WTC11 (cell line): ENCODE measurements around the gene CFAP206. TPM values are rescaled to one million over a fixed set of nuclear protein-coding genes. Genes with fewer than 3 reads are reported as not detected.

Source experiments
- ATAC-seq: fragments of 200-7000 bp; cut with Tn5 transposase; 2 replicates; pipeline ENCODE4 v1.10.0; 2021; ENCODE audit warnings: mild to moderate bottlenecking, moderate library complexity
- CTCF ChIA-PET: fragments of 300-600 bp; sonication (Branson Sonifier 250); formaldehyde crosslinking; loops from one replicate; lab custom pipeline; 2021; ENCODE audit warnings: antibody characterized with exemption; lab: Charles Lee
- POLR2A ChIA-PET: fragments of 350-600 bp; sonication (Branson Sonifier 250); formaldehyde crosslinking; loops from one replicate; lab custom pipeline; 2021; ENCODE audit warnings: antibody characterized with exemption; lab: Charles Lee
- DNase-seq: peaks from one replicate; pipeline ENCODE4 v3.0.0; 2021; ENCODE audit warnings: low spot score
- H3K27ac Mint-ChIP-seq: 2 replicates; pipeline ENCODE4 v1.8.0; 2021; ENCODE audit warnings: mixed read lengths
- H3K27me3 Mint-ChIP-seq: 2 replicates; pipeline ENCODE4 v1.8.0; 2021; ENCODE audit warnings: low read depth, mild to moderate bottlenecking, moderate library complexity, mixed read lengths
- H3K36me3 Mint-ChIP-seq: 2 replicates; pipeline ENCODE4 v1.8.0; 2021; ENCODE audit warnings: mixed read lengths
- H3K4me1 Mint-ChIP-seq: 2 replicates; pipeline ENCODE4 v1.8.0; 2022; ENCODE audit warnings: mixed read lengths
- H3K4me3 Mint-ChIP-seq: 2 replicates; pipeline ENCODE4 v1.8.0; 2021; ENCODE audit warnings: mild to moderate bottlenecking, moderate library complexity, mixed read lengths
- H3K9me3 Mint-ChIP-seq: 2 replicates; pipeline ENCODE4 v1.8.0; 2021; ENCODE audit warnings: mixed read lengths
- CDX4 ChIP-seq: fragments of 250-450 bp; sonication (Bioruptor Pico); IDR thresholded peaks from 2 replicates; pipeline ENCODE4 v1.9.0; 2021; ENCODE audit warnings: moderate library complexity, mild to moderate bottlenecking, inconsistent platforms, borderline replicate concordance
- CREM ChIP-seq: sonication (generic); formaldehyde crosslinking; IDR thresholded peaks from 2 replicates; pipeline ENCODE4 v1.8.1; 2022; ENCODE audit warnings: mild to moderate bottlenecking, missing genetic modification reagents, moderate library complexity
- E2F5 ChIP-seq: sonication (generic); formaldehyde crosslinking; IDR thresholded peaks from 2 replicates; pipeline ENCODE4 v1.8.1; 2022; ENCODE audit warnings: mild to moderate bottlenecking, moderate library complexity, missing genetic modification reagents
- ELF4 ChIP-seq: sonication (generic); formaldehyde crosslinking; IDR thresholded peaks from 2 replicates; pipeline ENCODE4 v1.8.1; 2022; ENCODE audit warnings: low read depth, mild to moderate bottlenecking, moderate library complexity, missing genetic modification reagents
- FOXK1 ChIP-seq: sonication (generic); formaldehyde crosslinking; IDR thresholded peaks from 2 replicates; pipeline ENCODE4 v1.8.0; 2022; ENCODE audit warnings: mild to moderate bottlenecking, moderate library complexity, missing genetic modification reagents
- GABPB1 ChIP-seq: sonication (generic); formaldehyde crosslinking; IDR thresholded peaks from 2 replicates; pipeline ENCODE4 v1.8.1; 2023; ENCODE audit warnings: mild to moderate bottlenecking, missing genetic modification reagents
- GRHL2 ChIP-seq: fragments of 250-450 bp; sonication (Bioruptor Pico); IDR thresholded peaks from 2 replicates; pipeline ENCODE4 v1.8.0; 2022; ENCODE audit warnings: mild to moderate bottlenecking, moderate library complexity; ENCODE audit not compliant: insufficient replicate concordance, severe bottlenecking
- GTF2I ChIP-seq: fragments of 250-450 bp; sonication (Bioruptor Pico); conservative IDR thresholded peaks from 2 replicates; pipeline ENCODE4 v1.4.0; 2021; ENCODE audit warnings: mild to moderate bottlenecking
- MYBL2 ChIP-seq: sonication (generic); formaldehyde crosslinking; IDR thresholded peaks from 2 replicates; pipeline ENCODE4 v1.8.1; 2023; ENCODE audit warnings: mild to moderate bottlenecking, moderate library complexity, missing genetic modification reagents
- PRRX2 ChIP-seq: fragments of 250-450 bp; sonication (Bioruptor Pico); IDR thresholded peaks from 2 replicates; pipeline ENCODE4 v1.8.0; 2021; ENCODE audit warnings: mild to moderate bottlenecking
- RELA ChIP-seq: sonication (generic); formaldehyde crosslinking; IDR thresholded peaks from 2 replicates; pipeline ENCODE4 v1.8.1; 2022; ENCODE audit warnings: missing genetic modification reagents, mild to moderate bottlenecking, borderline replicate concordance
- SMAD3 ChIP-seq: sonication (generic); formaldehyde crosslinking; IDR thresholded peaks from 2 replicates; pipeline ENCODE4 v1.8.0; 2022; ENCODE audit warnings: missing genetic modification reagents, mild to moderate bottlenecking, borderline replicate concordance
- ZBTB21 ChIP-seq: sonication (generic); formaldehyde crosslinking; IDR thresholded peaks from 2 replicates; pipeline ENCODE4 v1.8.1; 2023; ENCODE audit warnings: mild to moderate bottlenecking, missing genetic modification reagents, borderline replicate concordance
- ZNF219 ChIP-seq: sonication (generic); formaldehyde crosslinking; IDR thresholded peaks from 2 replicates; pipeline ENCODE4 v1.8.0; 2023; ENCODE audit warnings: missing genetic modification reagents, mild to moderate bottlenecking, borderline replicate concordance
- ZNF396 ChIP-seq: fragments of 250-450 bp; sonication (Bioruptor Pico); IDR thresholded peaks from 2 replicates; pipeline ENCODE4 v1.8.0; 2021; ENCODE audit warnings: mild to moderate bottlenecking, moderate library complexity, borderline replicate concordance
- total RNA-seq: library from RNA; stranded (reverse); gene quantifications from 3 replicates; pipeline ENCODE4 v1.2.3, GENCODE V29; 2021
- TF ChIP-seq, protein P1 (sequence below): sonication (generic); formaldehyde crosslinking; IDR thresholded peaks from 2 replicates; pipeline ENCODE4 v1.8.0; 2022; ENCODE audit warnings: mild to moderate bottlenecking, missing genetic modification reagents
- TF ChIP-seq, protein P2 (sequence below): sonication (generic); formaldehyde crosslinking; IDR thresholded peaks from 2 replicates; pipeline ENCODE4 v1.8.1; 2023; ENCODE audit warnings: mild to moderate bottlenecking, missing genetic modification reagents
- TF ChIP-seq, protein P3 (sequence below): sonication (generic); formaldehyde crosslinking; IDR thresholded peaks from 2 replicates; pipeline ENCODE4 v1.8.0; 2022; ENCODE audit warnings: mild to moderate bottlenecking, missing genetic modification reagents

CFAP206 gene
- total RNA-seq, 1 experiment from 2014 or later, result not detected

GRCh38 chr6:87376643-87377042 is 31.1 kb upstream of the CFAP206 start (continued):
- TF ChIP-seq, protein P1, sequence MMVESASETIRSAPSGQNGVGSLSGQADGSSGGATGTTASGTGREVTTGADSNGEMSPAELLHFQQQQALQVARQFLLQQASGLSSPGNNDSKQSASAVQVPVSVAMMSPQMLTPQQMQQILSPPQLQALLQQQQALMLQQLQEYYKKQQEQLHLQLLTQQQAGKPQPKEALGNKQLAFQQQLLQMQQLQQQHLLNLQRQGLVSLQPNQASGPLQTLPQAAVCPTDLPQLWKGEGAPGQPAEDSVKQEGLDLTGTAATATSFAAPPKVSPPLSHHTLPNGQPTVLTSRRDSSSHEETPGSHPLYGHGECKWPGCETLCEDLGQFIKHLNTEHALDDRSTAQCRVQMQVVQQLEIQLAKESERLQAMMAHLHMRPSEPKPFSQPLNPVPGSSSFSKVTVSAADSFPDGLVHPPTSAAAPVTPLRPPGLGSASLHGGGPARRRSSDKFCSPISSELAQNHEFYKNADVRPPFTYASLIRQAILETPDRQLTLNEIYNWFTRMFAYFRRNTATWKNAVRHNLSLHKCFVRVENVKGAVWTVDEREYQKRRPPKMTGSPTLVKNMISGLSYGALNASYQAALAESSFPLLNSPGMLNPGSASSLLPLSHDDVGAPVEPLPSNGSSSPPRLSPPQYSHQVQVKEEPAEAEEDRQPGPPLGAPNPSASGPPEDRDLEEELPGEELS (CRISPR knock-in tag), result no peak
- TF ChIP-seq, all 79 proteins: peak for 0

DNA sequence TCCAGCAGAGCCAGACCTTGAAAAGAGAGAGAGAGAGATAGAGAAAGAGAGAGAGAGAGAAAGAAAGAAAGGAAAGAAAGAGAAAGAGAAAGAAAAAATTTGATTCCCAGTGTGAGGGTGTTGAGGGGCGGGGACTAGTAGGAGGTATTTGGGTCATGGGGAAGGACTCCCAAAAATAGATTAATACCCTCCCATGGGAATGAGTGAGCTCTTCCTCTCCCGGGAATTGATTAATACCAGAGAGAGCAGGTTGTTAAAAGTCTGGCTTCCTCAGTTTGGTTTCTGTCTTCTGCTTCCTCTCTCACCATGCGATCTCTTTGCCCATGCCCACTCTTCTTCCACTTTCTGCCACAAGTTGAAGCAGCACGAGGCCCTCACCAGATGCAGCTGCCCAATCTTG is 28.8 kb upstream of the CFAP206 start:
- ATAC-seq (no peak), DNase-seq (no peak)
- Mint-ChIP-seq H3K27me3 (no peaks in the 10 kb centered on the region), H3K4me3 (no peak overlapping the region), H3K9me3 (peaks cover 1% of the 10 kb centered on the region; the same call in 1 of the 2 replicates), H3K27ac (no peak overlapping the region), H3K4me1 (no peaks in the 10 kb centered on the region), H3K36me3 (no peaks in the 10 kb centered on the region)
- TF ChIP-seq ZBTB21 (CRISPR knock-in tag), result no peak
- TF ChIP-seq ZNF219, result no peak
- CTCF ChIA-PET, result interaction anchor here (0.8 kb wide), 1 partner anchor 14 kb away, joined by 3 read pairs; no protein-coding TSS in a partner anchor
- POLR2A ChIA-PET, result no interaction called here

GRCh38 chr6:87382861-87383260 is 24.9 kb upstream of the CFAP206 start:
- Mint-ChIP-seq H3K27me3 (no peaks in the 10 kb centered on the region), H3K27ac (no peak overlapping the region), H3K9me3 (no peaks in the 10 kb centered on the region), H3K36me3 (no peaks in the 10 kb centered on the region), H3K4me3 (no peak overlapping the region), H3K4me1 (no peaks in the 10 kb centered on the region)
- DNase-seq, result no peak
- CTCF ChIA-PET, result interaction anchor here (1.3 kb wide), 1 partner anchor 10 kb away, joined by 4 read pairs; no protein-coding TSS in a partner anchor
- no peak for ATAC-seq
- TF ChIP-seq RELA (CRISPR knock-in tag) (no peak), ZNF396 (CRISPR knock-in tag) (no peak), GABPB1 (CRISPR knock-in tag) (no peak), CDX4 (CRISPR knock-in tag) (no peak), SMAD3 (CRISPR knock-in tag) (no peak)
- POLR2A ChIA-PET, result no interaction called here

- no peaks in the 10 kb centered on the region for H3K9me3 Mint-ChIP-seq
- ChIA-PET POLR2A (no interaction called here), CTCF (no interaction called here)
Measured at GRCh38 chr6:87384038-87384437, 23.7 kb upstream of the CFAP206 start.

GRCh38 chr6:87384449-87384848 is 23.3 kb upstream of the CFAP206 start:
- H3K9me3 Mint-ChIP-seq, result no peaks in the 10 kb centered on the region
- CTCF ChIA-PET, result interaction anchor here (1.1 kb wide), 1 partner anchor 9 kb away, joined by 3 read pairs; no protein-coding TSS in a partner anchor
- H3K4me1 Mint-ChIP-seq, result no peaks in the 10 kb centered on the region
- TF ChIP-seq PRRX2 (CRISPR knock-in tag) (no peak), E2F5 (no peak), GTF2I (no peak), MYBL2 (CRISPR knock-in tag) (no peak), CREM (CRISPR knock-in tag) (no peak), GRHL2 (CRISPR knock-in tag) (no peak), FOXK1 (CRISPR knock-in tag) (no peak)
- TF ChIP-seq, protein P2, sequence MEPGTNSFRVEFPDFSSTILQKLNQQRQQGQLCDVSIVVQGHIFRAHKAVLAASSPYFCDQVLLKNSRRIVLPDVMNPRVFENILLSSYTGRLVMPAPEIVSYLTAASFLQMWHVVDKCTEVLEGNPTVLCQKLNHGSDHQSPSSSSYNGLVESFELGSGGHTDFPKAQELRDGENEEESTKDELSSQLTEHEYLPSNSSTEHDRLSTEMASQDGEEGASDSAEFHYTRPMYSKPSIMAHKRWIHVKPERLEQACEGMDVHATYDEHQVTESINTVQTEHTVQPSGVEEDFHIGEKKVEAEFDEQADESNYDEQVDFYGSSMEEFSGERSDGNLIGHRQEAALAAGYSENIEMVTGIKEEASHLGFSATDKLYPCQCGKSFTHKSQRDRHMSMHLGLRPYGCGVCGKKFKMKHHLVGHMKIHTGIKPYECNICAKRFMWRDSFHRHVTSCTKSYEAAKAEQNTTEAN (CRISPR knock-in tag), result no peak
- TF ChIP-seq, protein P3, sequence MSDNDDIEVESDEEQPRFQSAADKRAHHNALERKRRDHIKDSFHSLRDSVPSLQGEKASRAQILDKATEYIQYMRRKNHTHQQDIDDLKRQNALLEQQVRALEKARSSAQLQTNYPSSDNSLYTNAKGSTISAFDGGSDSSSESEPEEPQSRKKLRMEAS (CRISPR knock-in tag), result no peak
- TF ChIP-seq, all 79 proteins: peak for 0
- no peak for DNase-seq
- ATAC-seq, result no peak
- Mint-ChIP-seq H3K27me3 (no peaks in the 10 kb centered on the region), H3K36me3 (no peaks in the 10 kb centered on the region), H3K4me3 (no peak overlapping the region), H3K27ac (no peak overlapping the region)
- POLR2A ChIA-PET, result no interaction called here

More at GRCh38 chr6:87384038-87384437, 23.7 kb upstream of the CFAP206 start:
- Mint-ChIP-seq H3K36me3 (no peaks in the 10 kb centered on the region), H3K4me1 (no peaks in the 10 kb centered on the region), H3K27ac (no peak overlapping the region), H3K27me3 (no peaks in the 10 kb centered on the region), H3K4me3 (no peak overlapping the region)
- ATAC-seq (no peak), DNase-seq (no peak)
- TF ChIP-seq ELF4 (CRISPR knock-in tag), result no peak
